Thoracic aorta (tissue), 2 donors: ENCODE results near the gene TCEAL8. TPM values are rescaled to one million over a fixed set of nuclear protein-coding genes. Genes with fewer than 3 reads are reported as not detected.

Source experiments
- ATAC-seq: fragments of 150-250 bp; one replicate; pipeline ENCODE4 v1.8.0; 2017; ENCODE audit warnings: low read depth; ENCODE audit not compliant: insufficient number of reproducible peaks, low FRiP score
- DNase-seq: peaks from one replicate; pipeline ENCODE4 v3.0.0-alpha.2; 2020; ENCODE audit warnings: low spot score
- H3K27ac ChIP-seq, 2 donors: fragments of 200-600 bp; sonication (generic); 1 replicate in 1 of 2; 2 replicates in 1 of 2; pipeline ENCODE4 v1.5.1; 2016; ENCODE audit warnings: mild to moderate bottlenecking in 2 of 2, moderate library complexity in 2 of 2
- H3K27me3 ChIP-seq: fragments of 200-600 bp; sonication (generic); replicated peaks from 2 replicates; pipeline ENCODE4 v1.6.0; 2016; ENCODE audit warnings: mild to moderate bottlenecking; ENCODE audit not compliant: insufficient read depth
- H3K36me3 ChIP-seq: fragments of 200-600 bp; sonication (generic); one replicate; pipeline ENCODE4 v1.5.1; 2016
- H3K4me1 ChIP-seq, 2 donors: fragments of 200-600 bp; sonication (generic); 1 replicate in 1 of 2; 2 replicates in 1 of 2; pipeline versions ENCODE4 v1.5.1 to v1.6.0; 2016; ENCODE audit warnings: low read depth in 2 of 2, mild to moderate bottlenecking in 1 of 2; ENCODE audit not compliant: control insufficient read depth in 1 of 2
- H3K4me3 ChIP-seq: fragments of 200-600 bp; sonication (generic); 2 replicates; pipeline ENCODE4 v1.5.1; 2016; ENCODE audit warnings: mild to moderate bottlenecking
- H3K9me3 ChIP-seq: fragments of 200-600 bp; sonication (generic); 2 replicates; pipeline ENCODE4 v1.5.1; 2016
- CTCF ChIP-seq: fragments of 200-600 bp; sonication (generic); IDR thresholded peaks from one replicate; pipeline ENCODE4 v1.5.1; 2019; ENCODE audit warnings: antibody characterized with exemption
- total RNA-seq, 2 donors: library from RNA; depleted of rRNA; stranded (reverse); fragments of >200 nt; gene quantifications; one replicate each; pipeline versions ENCODE4 v1.1.0 to v1.2.3, GENCODE V29; 2016

TCEAL8 gene
- total RNA-seq, 2 donors from 2014 or later: 58.4 to 59.4 TPM

- DNase-seq (no peak), ATAC-seq (no peak)
- no peaks in the 10 kb centered on the region for H3K36me3 ChIP-seq
- peak overlapping the region; percentile 75 for H3K4me3 ChIP-seq
- no peaks in the 10 kb centered on the region for H3K27me3 ChIP-seq
- no peak for TF ChIP-seq CTCF
- peak overlapping the region; percentile 67 to 76 for H3K27ac ChIP-seq
- peaks cover 0 to 4% of the 10 kb centered on the region in 2 donors for H3K4me1 ChIP-seq
- no peaks in the 10 kb centered on the region for H3K9me3 ChIP-seq
Measured at GRCh38 chrX:103215425-103215991, 39.4 kb downstream of the TCEAL8 start.

- no peak for TF ChIP-seq CTCF
- DNase-seq (peak; percentile 29), ATAC-seq (peak; percentile 36)
- peaks cover 0 to 4% of the 10 kb centered on the region in 2 donors for H3K4me1 ChIP-seq
- no peaks in the 10 kb centered on the region for H3K27me3 ChIP-seq
- H3K36me3 ChIP-seq: no peaks in the 10 kb centered on the region
- H3K27ac ChIP-seq: peak within 1 kb of the TSS; percentile 67 to 76
- H3K4me3 ChIP-seq: peak within 1 kb of the TSS; percentile 75
- H3K9me3 ChIP-seq: no peaks in the 10 kb centered on the region
Measured at GRCh38 chrX:103214870-103215424, 40.0 kb downstream of the TCEAL8 start, which contains the start of gene BEX4. Gene BEX4 (plus strand): TSS chrX:103215108. CDS start chrX:103216154, 1,046 bp downstream.

- Histone ChIP-seq H3K27ac (no peak overlapping the region), H3K27me3 (no peaks in the 10 kb centered on the region), H3K4me3 (no peak overlapping the region), H3K4me1 (peaks cover 0 to 4% of the 10 kb centered on the region in 2 donors), H3K36me3 (no peaks in the 10 kb centered on the region), H3K9me3 (no peaks in the 10 kb centered on the region)
- TF ChIP-seq CTCF: no peak
- DNase-seq (no peak), ATAC-seq (no peak)
Measured at GRCh38 chrX:103212749-103213457, 42.1 kb downstream of the TCEAL8 start.

- no peak for DNase-seq
- H3K9me3 ChIP-seq: no peaks in the 10 kb centered on the region
- no peaks in the 10 kb centered on the region for H3K36me3 ChIP-seq
- no peak for ATAC-seq
- H3K27ac ChIP-seq: no peak overlapping the region
- peaks cover 0 to 4% of the 10 kb centered on the region in 2 donors for H3K4me1 ChIP-seq
- TF ChIP-seq CTCF: no peak
- no peak overlapping the region for H3K4me3 ChIP-seq
- no peaks in the 10 kb centered on the region for H3K27me3 ChIP-seq
Measured at GRCh38 chrX:103211012-103211715, 43.8 kb downstream of the TCEAL8 start.

GRCh38 chrX:103210056-103210455, 44.9 kb downstream of the TCEAL8 start:
- ATAC-seq: no peak
- no peaks in the 10 kb centered on the region for H3K9me3 ChIP-seq
- peaks cover 0 to 4% of the 10 kb centered on the region in 2 donors for H3K4me1 ChIP-seq
- no peaks in the 10 kb centered on the region for H3K36me3 ChIP-seq
- no peak overlapping the region for H3K4me3 ChIP-seq
- no peaks in the 10 kb centered on the region for H3K27me3 ChIP-seq
- H3K27ac ChIP-seq: no peak overlapping the region
- no peak for TF ChIP-seq CTCF
- DNase-seq: no peak
